Osteoblast (primary cell): ENCODE measurements around the gene ACBD4. TPM values are rescaled to one million over a fixed set of nuclear protein-coding genes. Genes with fewer than 3 reads are reported as not detected.

ENCODE experiments used
- DNase-seq: peaks from one replicate; pipeline ENCODE4 v3.0.0; 2011; ENCODE audit warnings: low spot score, mixed read lengths; ENCODE audit not compliant: insufficient read length; ENCODE audit errors: missing footprints
- H2AFZ ChIP-seq: 2 replicates; pipeline ENCODE4 v1.6.0; 2011; ENCODE audit warnings: mild to moderate bottlenecking, low read length
- H3K27ac ChIP-seq: 2 replicates; pipeline ENCODE4 v1.5.1; 2011; ENCODE audit warnings: mild to moderate bottlenecking, low read depth, low read length, moderate library complexity
- H3K27me3 ChIP-seq: 2 replicates; pipeline ENCODE4 v1.6.0; 2012; ENCODE audit warnings: mild to moderate bottlenecking, control low read depth, inconsistent platforms, low read length, moderate library complexity; ENCODE audit not compliant: insufficient read depth
- H3K36me3 ChIP-seq: 2 replicates; pipeline ENCODE4 v1.5.1; 2011; ENCODE audit warnings: mild to moderate bottlenecking, low read length, control low read depth, moderate library complexity; ENCODE audit not compliant: insufficient read depth
- H3K4me1 ChIP-seq: 2 replicates; pipeline ENCODE4 v1.5.1; 2011; ENCODE audit warnings: mild to moderate bottlenecking, low read length, control low read depth, moderate library complexity; ENCODE audit not compliant: insufficient read depth
- H3K4me2 ChIP-seq: 2 replicates; pipeline ENCODE4 v1.6.0; 2011; ENCODE audit warnings: mild to moderate bottlenecking, low read length; ENCODE audit not compliant: insufficient read depth
- H3K4me3 ChIP-seq: fragments of 200-600 bp; sonication (generic); 3 replicates; pipeline ENCODE4 v1.5.1; 2012; ENCODE audit warnings: mild to moderate bottlenecking, low read length, inconsistent platforms; ENCODE audit not compliant: insufficient read depth
- H3K79me2 ChIP-seq: 2 replicates; pipeline ENCODE4 v1.6.0; 2012; ENCODE audit warnings: mild to moderate bottlenecking, low read length, control low read depth, inconsistent platforms; ENCODE audit not compliant: insufficient read depth
- H3K9me3 ChIP-seq: 2 replicates; pipeline ENCODE4 v1.5.1; 2011; ENCODE audit warnings: low read depth, low read length, control low read depth
- H4K20me1 ChIP-seq: 2 replicates; pipeline ENCODE4 v1.6.0; 2012; ENCODE audit warnings: mild to moderate bottlenecking, low read length, control low read depth; ENCODE audit not compliant: insufficient read depth
- total RNA-seq: library from RNA; depleted of rRNA; stranded (reverse); fragments of >200 nt; gene quantifications from 2 replicates; pipeline ENCODE4 v1.2.3, GENCODE V29; 2012
- TF ChIP-seq, protein P1 (sequence below): IDR thresholded peaks from 2 replicates; pipeline ENCODE4 v1.5.1; 2011; ENCODE audit warnings: mild to moderate bottlenecking, low read depth, low read length, moderate library complexity; ENCODE audit errors: extremely low read depth

The ACBD4 gene
- total RNA-seq, 1 donor: 4.7 TPM

DNA sequence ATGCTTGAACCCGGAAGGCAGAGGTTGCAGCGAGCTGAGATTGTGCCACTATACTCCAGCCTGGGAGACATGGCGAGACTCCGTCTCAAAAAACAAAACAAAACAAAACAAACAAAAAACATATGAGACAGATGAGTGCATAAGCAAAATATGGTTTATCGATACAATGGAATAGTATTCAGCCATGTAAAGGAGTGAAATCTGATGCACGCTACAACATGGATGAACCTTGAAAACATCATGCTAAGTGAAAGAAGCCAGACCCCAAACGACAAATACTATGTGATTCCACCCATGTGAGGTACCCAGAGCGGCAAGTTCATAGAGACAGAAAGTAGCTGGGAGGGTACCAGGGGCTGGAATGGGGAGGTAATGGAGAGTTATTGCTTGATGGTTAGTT, 10.0 kb upstream of the ACBD4 start:
- no peak overlapping the region for H3K4me3 ChIP-seq
- H3K36me3 ChIP-seq: no peaks in the 10 kb centered on the region
- H3K4me2 ChIP-seq: no peak overlapping the region
- no peaks in the 10 kb centered on the region for H4K20me1 ChIP-seq
- DNase-seq: no peak
- H3K27me3 ChIP-seq: no peaks in the 10 kb centered on the region
- H3K27ac ChIP-seq: no peak overlapping the region
- peaks cover 25% of the 10 kb centered on the region for H3K79me2 ChIP-seq
- no peak overlapping the region for H2AFZ ChIP-seq
- H3K4me1 ChIP-seq: peaks cover 24% of the 10 kb centered on the region
- TF ChIP-seq, protein P1, sequence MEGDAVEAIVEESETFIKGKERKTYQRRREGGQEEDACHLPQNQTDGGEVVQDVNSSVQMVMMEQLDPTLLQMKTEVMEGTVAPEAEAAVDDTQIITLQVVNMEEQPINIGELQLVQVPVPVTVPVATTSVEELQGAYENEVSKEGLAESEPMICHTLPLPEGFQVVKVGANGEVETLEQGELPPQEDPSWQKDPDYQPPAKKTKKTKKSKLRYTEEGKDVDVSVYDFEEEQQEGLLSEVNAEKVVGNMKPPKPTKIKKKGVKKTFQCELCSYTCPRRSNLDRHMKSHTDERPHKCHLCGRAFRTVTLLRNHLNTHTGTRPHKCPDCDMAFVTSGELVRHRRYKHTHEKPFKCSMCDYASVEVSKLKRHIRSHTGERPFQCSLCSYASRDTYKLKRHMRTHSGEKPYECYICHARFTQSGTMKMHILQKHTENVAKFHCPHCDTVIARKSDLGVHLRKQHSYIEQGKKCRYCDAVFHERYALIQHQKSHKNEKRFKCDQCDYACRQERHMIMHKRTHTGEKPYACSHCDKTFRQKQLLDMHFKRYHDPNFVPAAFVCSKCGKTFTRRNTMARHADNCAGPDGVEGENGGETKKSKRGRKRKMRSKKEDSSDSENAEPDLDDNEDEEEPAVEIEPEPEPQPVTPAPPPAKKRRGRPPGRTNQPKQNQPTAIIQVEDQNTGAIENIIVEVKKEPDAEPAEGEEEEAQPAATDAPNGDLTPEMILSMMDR: no peak
- no peaks in the 10 kb centered on the region for H3K9me3 ChIP-seq

DNA sequence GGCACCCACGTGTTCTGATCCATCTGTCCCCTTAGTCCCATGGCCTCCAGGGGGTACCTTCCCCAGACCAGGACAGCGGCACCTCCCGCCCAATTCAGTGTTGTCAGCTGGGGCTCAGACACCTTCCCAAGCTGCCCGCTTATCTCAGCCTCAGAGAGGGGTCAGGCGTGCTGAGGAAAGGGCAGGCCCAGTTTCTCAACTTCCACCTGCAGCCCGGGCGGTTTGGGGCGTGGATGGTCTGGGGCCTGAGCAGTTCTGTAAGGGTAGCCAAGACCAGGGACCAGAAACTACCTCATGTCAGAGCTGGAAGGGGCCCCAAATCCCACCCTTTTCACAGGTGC, 8.3 kb upstream of the ACBD4 start:
- no peaks in the 10 kb centered on the region for H3K27me3 ChIP-seq
- H3K36me3 ChIP-seq: no peaks in the 10 kb centered on the region
- H3K4me2 ChIP-seq: no peak overlapping the region
- peaks cover 30% of the 10 kb centered on the region for H3K4me1 ChIP-seq
- no peak overlapping the region for H3K27ac ChIP-seq
- TF ChIP-seq, protein P1: no peak
- DNase-seq: no peak
- no peaks in the 10 kb centered on the region for H3K9me3 ChIP-seq
- peaks cover 34% of the 10 kb centered on the region for H3K79me2 ChIP-seq
- H4K20me1 ChIP-seq: no peaks in the 10 kb centered on the region
- no peak overlapping the region for H3K4me3 ChIP-seq
- H2AFZ ChIP-seq: no peak overlapping the region

DNA sequence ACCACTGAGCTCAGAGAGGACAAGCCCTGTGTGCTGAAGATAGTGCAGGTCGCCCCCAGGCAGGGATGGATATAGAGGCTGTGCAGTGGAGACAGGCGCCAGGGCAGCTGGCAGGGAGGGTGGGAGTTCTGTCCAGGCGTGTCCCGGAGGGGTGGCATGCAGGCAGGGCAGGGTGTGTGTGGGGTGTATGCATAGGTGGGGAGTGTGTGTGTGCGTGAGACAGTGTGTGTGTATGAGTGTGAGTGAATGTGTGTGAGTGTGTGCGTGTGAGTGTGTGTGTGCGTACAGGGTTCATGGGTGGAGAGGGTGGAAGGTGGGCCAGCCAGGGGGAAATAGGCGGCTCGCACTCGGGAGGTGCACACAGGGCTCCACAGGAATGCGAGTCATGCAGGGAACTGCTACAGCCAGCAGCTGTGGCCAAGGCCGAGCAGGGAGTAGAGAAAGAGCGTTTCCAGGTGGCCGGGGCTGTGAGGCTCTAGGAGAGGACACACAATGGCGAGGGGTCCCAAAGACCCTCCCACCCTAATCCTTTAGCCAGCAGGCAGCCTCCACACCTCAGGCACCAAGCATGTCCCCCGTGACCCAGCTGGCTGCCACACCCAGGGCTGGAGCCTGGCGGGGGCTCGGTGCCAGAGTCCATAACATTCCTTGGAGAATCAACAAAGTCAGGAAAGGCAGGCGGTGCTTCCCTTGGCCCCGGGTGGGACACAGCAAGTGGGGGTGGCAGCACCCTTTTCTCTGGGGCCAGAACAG, 7.8 kb upstream of the ACBD4 start:
- Histone ChIP-seq H2AFZ (peak overlapping the region; percentile 41), H3K27me3 (no peaks in the 10 kb centered on the region), H3K27ac (no peak overlapping the region), H3K4me1 (peaks cover 30% of the 10 kb centered on the region), H3K9me3 (no peaks in the 10 kb centered on the region), H3K79me2 (peaks cover 34% of the 10 kb centered on the region), H4K20me1 (no peaks in the 10 kb centered on the region), H3K4me3 (no peak overlapping the region), H3K4me2 (no peak overlapping the region), H3K36me3 (no peaks in the 10 kb centered on the region)
- TF ChIP-seq, protein P1: no peak
- peak; percentile 90 for DNase-seq

DNA sequence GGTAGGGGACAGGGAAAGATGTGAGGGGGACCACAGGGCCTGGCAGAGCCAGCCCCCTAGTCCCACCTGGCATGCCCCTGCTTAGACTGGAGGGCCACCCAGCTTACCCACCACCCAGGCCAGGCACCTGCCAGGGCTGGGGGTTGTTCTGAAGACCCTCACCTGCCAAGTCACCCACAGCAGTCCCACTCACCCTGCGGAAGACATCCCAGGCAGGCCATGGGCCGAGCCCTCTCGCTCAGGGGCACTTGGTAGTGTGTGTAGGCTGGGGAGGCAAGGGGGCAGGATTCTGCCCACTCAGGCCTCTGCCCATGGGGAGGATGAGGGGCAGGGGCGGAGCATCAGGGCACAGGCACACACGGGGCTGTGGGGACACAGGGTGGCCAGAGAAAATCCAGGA, 7.2 kb upstream of the ACBD4 start:
- Histone ChIP-seq H3K79me2 (peaks cover 34% of the 10 kb centered on the region), H3K4me1 (peaks cover 34% of the 10 kb centered on the region), H3K4me2 (no peak overlapping the region), H3K27me3 (no peaks in the 10 kb centered on the region), H4K20me1 (no peaks in the 10 kb centered on the region), H3K4me3 (no peak overlapping the region), H3K9me3 (no peaks in the 10 kb centered on the region), H2AFZ (no peak overlapping the region), H3K27ac (no peak overlapping the region), H3K36me3 (no peaks in the 10 kb centered on the region)
- TF ChIP-seq, protein P1: no peak
- DNase-seq: peak; percentile 73
